GM23248 (cell line): Measurements from ENCODE around the gene FNDC3B. TPM values are rescaled to one million over a fixed set of nuclear protein-coding genes. Genes with fewer than 3 reads are reported as not detected.

Experiments
- DNase-seq: peaks from one replicate; pipeline ENCODE4 v3.0.0-alpha.2; 2015
- H2AFZ ChIP-seq: fragments of 200-600 bp; sonication (generic); 2 replicates; pipeline ENCODE4 v1.6.1; 2016; ENCODE audit warnings: antibody characterized with exemption
- H3F3A ChIP-seq: fragments of 200-600 bp; sonication (generic); 2 replicates; pipeline ENCODE4 v1.6.1; 2016; ENCODE audit warnings: mild to moderate bottlenecking, antibody characterized with exemption, mixed run types; ENCODE audit not compliant: insufficient read depth
- H3K27ac ChIP-seq: fragments of 200-600 bp; sonication (generic); 2 replicates; pipeline ENCODE4 v1.5.1; 2016; ENCODE audit warnings: mild to moderate bottlenecking
- H3K27me3 ChIP-seq: fragments of 200-600 bp; sonication (generic); replicated peaks from 2 replicates; pipeline ENCODE4 v1.6.1; 2016; ENCODE audit warnings: mild to moderate bottlenecking; ENCODE audit not compliant: insufficient read depth
- H3K36me3 ChIP-seq: fragments of 200-600 bp; sonication (generic); 2 replicates; pipeline ENCODE4 v1.6.1; 2016; ENCODE audit warnings: low read depth, mild to moderate bottlenecking
- H3K4me1 ChIP-seq: fragments of 200-600 bp; sonication (generic); 2 replicates; pipeline ENCODE4 v1.6.1; 2016; ENCODE audit warnings: mild to moderate bottlenecking; ENCODE audit not compliant: insufficient read depth
- H3K4me2 ChIP-seq: fragments of 200-600 bp; sonication (generic); one replicate; pipeline ENCODE4 v1.6.1; 2016; ENCODE audit warnings: mild to moderate bottlenecking; ENCODE audit not compliant: unreplicated experiment
- H3K4me3 ChIP-seq: fragments of 200-600 bp; sonication (generic); 2 replicates; pipeline ENCODE4 v1.5.1; 2016; ENCODE audit warnings: mild to moderate bottlenecking
- H3K79me2 ChIP-seq: fragments of 200-600 bp; sonication (generic); 2 replicates; pipeline ENCODE4 v1.6.1; 2016; ENCODE audit warnings: mild to moderate bottlenecking; ENCODE audit not compliant: insufficient read depth
- H3K9ac ChIP-seq: fragments of 200-600 bp; sonication (generic); 2 replicates; pipeline ENCODE4 v1.6.1; 2016; ENCODE audit warnings: mild to moderate bottlenecking
- H3K9me2 ChIP-seq: fragments of 200-600 bp; sonication (generic); 2 replicates; pipeline ENCODE4 v1.6.1; 2016; ENCODE audit warnings: mixed run types, mild to moderate bottlenecking, moderate library complexity; ENCODE audit not compliant: insufficient read depth
- H3K9me3 ChIP-seq: fragments of 200-600 bp; sonication (generic); one replicate; pipeline ENCODE4 v1.6.1; 2017; ENCODE audit warnings: low read depth
- H4K20me1 ChIP-seq: fragments of 200-600 bp; sonication (generic); 2 replicates; pipeline ENCODE4 v1.6.0; 2016; ENCODE audit not compliant: insufficient read depth
- EZH2 ChIP-seq: fragments of 200-600 bp; sonication (generic); IDR thresholded peaks from 2 replicates; pipeline ENCODE4 v1.6.1; 2018; ENCODE audit warnings: antibody characterized with exemption, mild to moderate bottlenecking; ENCODE audit not compliant: insufficient read depth, poor library complexity, severe bottlenecking
- EZH2phosphoT487 ChIP-seq: fragments of 200-600 bp; sonication (generic); IDR thresholded peaks from 2 replicates; pipeline ENCODE4 v1.6.1; 2018; ENCODE audit warnings: antibody characterized with exemption, moderate library complexity, mild to moderate bottlenecking, low read depth; ENCODE audit not compliant: insufficient read depth
- WGBS, 2 experiments: methylation state at CpG; one replicate each; pipeline ENCODE4 v1.1.6; 2015 to 2017; ENCODE audit warnings: low lambda C conversion rate in 2 of 2, low coverage in 1 of 2; ENCODE audit errors: missing lambda C conversion rate in 2 of 2; 5-methylcytosine and 5-hydroxymethylcytosine counted together
- in situ Hi-C: fragments of 300-500 bp; cut with MboI; formaldehyde crosslinking; loops from 2 replicates; pipeline ENCODE4 v1.15.0; 2020
- polyA plus RNA-seq: library from polyadenylated mRNA; unstranded; fragments of >200 nt; fragmentation: Nextera tagmentation; extraction: Ambion mirVana; gene quantifications from 2 replicates; pipeline ENCODE4 v1.2.1, GENCODE V29; 2016
- total RNA-seq: library from RNA; depleted of rRNA; stranded (reverse); fragments of >200 nt; shearing (Covaris generic); gene quantifications from 2 replicates; pipeline ENCODE4 v1.2.3, GENCODE V29; 2014

FNDC3B gene
- total and polyA plus RNA-seq, 2 experiments from 2014 or later, result 85.5 to 123 TPM

DNA sequence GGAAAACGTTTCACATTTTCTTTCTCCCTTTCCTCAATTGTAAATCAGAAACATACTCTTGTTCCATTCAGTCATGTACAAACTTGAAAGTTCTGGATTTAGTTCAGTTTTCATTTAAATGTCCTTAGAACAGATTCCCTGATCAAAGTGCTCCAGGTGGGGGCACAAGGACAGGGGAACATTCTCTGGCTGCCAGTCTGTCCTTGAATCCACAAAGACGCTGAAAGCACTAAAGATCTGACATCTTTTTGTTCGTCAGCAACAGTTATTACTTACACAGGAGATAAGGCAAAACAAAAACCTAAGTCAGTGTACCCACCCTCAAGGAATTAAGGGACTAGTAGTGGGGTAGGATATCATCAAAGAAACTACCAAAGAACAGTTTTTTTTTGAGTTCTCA is 269.7 kb downstream of the FNDC3B start:
- Histone ChIP-seq H3K9me2 (no peaks in the 10 kb centered on the region), H3K9me3 (no peaks in the 10 kb centered on the region), H3K27me3 (no peaks in the 10 kb centered on the region), H3K4me3 (no peak overlapping the region), H3K27ac (no peak overlapping the region), H3K36me3 (peaks cover 68% of the 10 kb centered on the region), H3K4me1 (peaks cover 21% of the 10 kb centered on the region), H3K4me2 (no peak overlapping the region), H3F3A (peaks cover 48% of the 10 kb centered on the region), H2AFZ (no peak overlapping the region), H3K9ac (no peak overlapping the region), H3K79me2 (peaks cover 50% of the 10 kb centered on the region), H4K20me1 (peaks cover 8% of the 10 kb centered on the region)
- TF ChIP-seq EZH2phosphoT487 (no peak), EZH2 (no peak)
- DNase-seq, result no peak
- in situ Hi-C loops, result no loop called here
- WGBS, 2 experiments, result 75 to 79% methylated on average over 3 of the region's 3 CpGs

DNA sequence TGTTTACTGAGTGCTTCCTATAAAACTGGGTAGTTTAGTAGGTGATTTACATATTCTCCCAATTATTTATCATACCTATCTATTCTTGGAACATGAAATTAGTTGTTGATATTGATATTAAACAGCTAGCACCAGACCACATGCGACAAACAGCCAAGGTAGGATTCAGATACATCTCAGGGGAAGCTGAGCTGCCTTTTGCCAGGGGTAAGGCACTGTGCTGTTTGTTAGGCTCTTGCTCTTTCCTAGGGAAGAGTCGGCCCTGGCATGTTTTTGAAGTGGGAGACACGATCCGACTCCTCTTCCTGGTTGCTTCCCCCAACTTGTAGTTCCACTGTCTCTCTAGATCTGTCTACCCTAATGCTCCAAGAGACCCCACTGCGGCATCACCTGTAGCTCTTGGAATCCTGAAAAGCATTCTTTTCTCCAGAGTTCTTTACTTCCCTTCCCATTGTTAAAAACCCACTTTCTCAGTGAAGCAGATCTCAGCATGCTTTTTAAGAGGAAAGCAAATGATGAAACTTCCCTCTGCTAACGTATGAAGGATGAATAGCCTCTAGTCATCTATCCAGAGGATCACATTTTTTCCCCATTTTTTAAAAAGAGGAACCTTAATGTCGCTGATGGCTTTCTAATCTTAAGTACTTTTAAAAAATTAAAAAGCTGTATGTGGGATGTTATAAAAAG is 270.5 kb downstream of the FNDC3B start:
- Histone ChIP-seq H3F3A (peaks cover 53% of the 10 kb centered on the region), H2AFZ (no peak overlapping the region), H3K4me1 (peaks cover 21% of the 10 kb centered on the region), H3K9ac (no peak overlapping the region), H3K79me2 (peaks cover 53% of the 10 kb centered on the region), H3K4me3 (no peak overlapping the region), H3K9me2 (no peaks in the 10 kb centered on the region), H4K20me1 (peaks cover 8% of the 10 kb centered on the region), H3K9me3 (no peaks in the 10 kb centered on the region), H3K27me3 (no peaks in the 10 kb centered on the region), H3K36me3 (peaks cover 74% of the 10 kb centered on the region), H3K27ac (no peak overlapping the region), H3K4me2 (no peak overlapping the region)
- DNase-seq, result no peak
- in situ Hi-C loops, result no loop called here
- 96 to 97% methylated on average over 7 of the region's 7 CpGs for WGBS, 2 experiments
- TF ChIP-seq EZH2, result no peak
- TF ChIP-seq EZH2phosphoT487, result no peak

DNA sequence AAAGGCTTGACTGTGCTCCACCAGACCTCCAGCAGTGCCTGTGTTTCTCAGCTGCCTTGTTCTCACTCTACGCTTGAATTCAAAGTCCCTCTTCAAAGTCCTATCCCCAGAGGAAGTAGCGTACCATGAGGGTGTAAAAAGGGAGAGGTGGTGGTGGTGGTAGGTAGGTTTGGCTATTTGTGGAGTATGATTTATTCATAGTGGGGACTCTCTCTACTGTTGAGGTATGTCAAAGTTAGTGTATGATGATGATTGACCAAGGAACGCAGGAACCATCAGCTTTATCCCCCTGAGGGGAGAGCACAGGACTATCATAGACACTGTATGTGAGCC is 271.0 kb downstream of the FNDC3B start:
- Histone ChIP-seq H3K4me3 (no peak overlapping the region), H2AFZ (no peak overlapping the region), H3K9ac (no peak overlapping the region), H3K27me3 (no peaks in the 10 kb centered on the region), H3K27ac (no peak overlapping the region), H3K9me2 (no peaks in the 10 kb centered on the region), H3K4me1 (peaks cover 22% of the 10 kb centered on the region), H3K4me2 (no peak overlapping the region), H3K9me3 (no peaks in the 10 kb centered on the region), H3K79me2 (peaks cover 53% of the 10 kb centered on the region), H4K20me1 (peaks cover 8% of the 10 kb centered on the region), H3K36me3 (peaks cover 74% of the 10 kb centered on the region), H3F3A (peaks cover 51% of the 10 kb centered on the region)
- DNase-seq, result no peak
- TF ChIP-seq EZH2phosphoT487 (no peak), EZH2 (no peak)
- 97 to 100% methylated on average over 3 of the region's 3 CpGs for WGBS, 2 experiments
- in situ Hi-C loops, result no loop called here

DNA sequence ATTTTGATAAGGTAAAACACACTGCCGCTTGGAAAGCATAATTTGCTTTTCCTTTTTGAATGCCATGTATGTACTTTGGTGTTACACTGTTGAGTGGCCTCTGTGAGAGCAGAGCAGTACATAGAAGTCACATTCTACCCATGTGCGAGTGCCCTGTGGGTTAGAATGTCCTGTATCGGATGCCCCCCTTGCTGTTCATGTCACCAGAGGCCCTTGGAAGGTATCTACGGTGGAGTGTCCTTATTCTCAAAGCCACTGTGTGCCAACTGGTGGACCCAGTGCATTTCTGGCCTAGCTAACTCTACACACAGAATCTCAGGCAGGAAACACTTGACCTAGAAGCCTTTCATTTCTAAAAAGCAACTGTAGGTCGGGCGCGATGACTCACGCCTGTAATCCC is 271.8 kb downstream of the FNDC3B start:
- no peak overlapping the region for H3K9ac ChIP-seq
- no peak for DNase-seq
- in situ Hi-C loops, result no loop called here
- peaks cover 4% of the 10 kb centered on the region for H4K20me1 ChIP-seq
- H3K27ac ChIP-seq, result no peak overlapping the region
- H3K9me3 ChIP-seq, result no peaks in the 10 kb centered on the region
- H3K36me3 ChIP-seq, result peaks cover 69% of the 10 kb centered on the region
- no peak overlapping the region for H3K4me2 ChIP-seq
- 95 to 99% methylated on average over 8 of the region's 8 CpGs for WGBS, 2 experiments
- H3K79me2 ChIP-seq, result peaks cover 51% of the 10 kb centered on the region
- H3K4me1 ChIP-seq, result peaks cover 20% of the 10 kb centered on the region
- no peaks in the 10 kb centered on the region for H3K9me2 ChIP-seq
- H2AFZ ChIP-seq, result no peak overlapping the region
- TF ChIP-seq EZH2, result no peak
- no peak for TF ChIP-seq EZH2phosphoT487
- peaks cover 51% of the 10 kb centered on the region for H3F3A ChIP-seq
- no peak overlapping the region for H3K4me3 ChIP-seq
- H3K27me3 ChIP-seq, result no peaks in the 10 kb centered on the region
